DOHH2 (cell line): ENCODE measurements around the gene PECR.

ENCODE experiments used
- EZH2phosphoT487 ChIP-seq: fragments of 200-600 bp; sonication (generic); IDR thresholded peaks from 2 replicates; pipeline ENCODE4 v1.6.1; 2017; ENCODE audit warnings: borderline replicate concordance, mild to moderate bottlenecking, antibody characterized with exemption, low read length, moderate library complexity, mixed read lengths
- TF ChIP-seq, protein P1 (sequence below): fragments of 200-600 bp; sonication (generic); IDR thresholded peaks from one replicate; pipeline ENCODE4 v1.5.1; 2014; ENCODE audit warnings: antibody characterized with exemption, mild to moderate bottlenecking, low read depth, low read length; ENCODE audit not compliant: poor library complexity, severe bottlenecking

DNA sequence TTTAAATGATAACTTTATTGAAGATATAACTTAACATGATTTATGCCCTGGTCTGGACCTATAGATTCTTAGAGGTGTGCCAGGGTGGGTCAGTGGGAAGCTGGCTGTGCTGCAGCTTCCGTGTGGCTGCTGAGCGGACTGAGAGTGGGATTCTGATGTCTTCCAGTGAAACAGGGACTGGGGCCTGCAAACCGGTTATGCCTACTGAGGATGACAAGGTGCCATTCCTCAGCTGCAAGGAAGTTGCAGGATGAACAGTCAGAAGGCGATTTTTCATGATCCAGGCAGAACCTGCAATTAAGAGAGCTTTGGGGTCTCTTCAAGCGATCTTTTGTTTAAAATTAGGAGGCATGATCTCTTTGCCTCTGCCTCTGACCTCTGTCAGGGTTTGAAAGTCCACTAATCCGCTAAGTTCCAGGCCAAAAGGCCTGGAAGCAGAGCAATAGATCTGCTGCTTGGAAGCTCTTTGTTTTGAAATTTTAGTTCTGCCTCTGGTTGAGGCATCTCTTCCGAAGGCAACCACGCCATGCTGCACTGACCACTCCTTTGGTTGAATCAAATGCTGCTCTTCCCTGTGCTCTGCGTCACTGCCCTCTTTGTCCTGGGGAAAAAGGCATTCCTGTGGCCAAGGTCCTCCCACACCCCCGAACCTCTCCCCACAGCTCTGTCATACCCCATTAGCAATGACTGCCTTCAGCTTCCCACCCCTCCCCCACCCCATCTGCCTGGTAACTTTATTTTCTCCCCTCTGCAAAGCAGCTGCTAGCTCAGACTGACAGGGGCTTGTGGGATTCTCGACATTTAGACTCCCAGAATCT is 2.1 kb upstream of the PECR start:
- TF ChIP-seq, protein P1, sequence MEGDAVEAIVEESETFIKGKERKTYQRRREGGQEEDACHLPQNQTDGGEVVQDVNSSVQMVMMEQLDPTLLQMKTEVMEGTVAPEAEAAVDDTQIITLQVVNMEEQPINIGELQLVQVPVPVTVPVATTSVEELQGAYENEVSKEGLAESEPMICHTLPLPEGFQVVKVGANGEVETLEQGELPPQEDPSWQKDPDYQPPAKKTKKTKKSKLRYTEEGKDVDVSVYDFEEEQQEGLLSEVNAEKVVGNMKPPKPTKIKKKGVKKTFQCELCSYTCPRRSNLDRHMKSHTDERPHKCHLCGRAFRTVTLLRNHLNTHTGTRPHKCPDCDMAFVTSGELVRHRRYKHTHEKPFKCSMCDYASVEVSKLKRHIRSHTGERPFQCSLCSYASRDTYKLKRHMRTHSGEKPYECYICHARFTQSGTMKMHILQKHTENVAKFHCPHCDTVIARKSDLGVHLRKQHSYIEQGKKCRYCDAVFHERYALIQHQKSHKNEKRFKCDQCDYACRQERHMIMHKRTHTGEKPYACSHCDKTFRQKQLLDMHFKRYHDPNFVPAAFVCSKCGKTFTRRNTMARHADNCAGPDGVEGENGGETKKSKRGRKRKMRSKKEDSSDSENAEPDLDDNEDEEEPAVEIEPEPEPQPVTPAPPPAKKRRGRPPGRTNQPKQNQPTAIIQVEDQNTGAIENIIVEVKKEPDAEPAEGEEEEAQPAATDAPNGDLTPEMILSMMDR: no peak
- no peak for TF ChIP-seq EZH2phosphoT487
